Inflammatory macrophage treated with lipopolysaccharide for 1 hour (primary cell): ENCODE results near the gene TTC13.

ENCODE experiments used
- DNase-seq, 2 donors: peaks; one replicate each; pipeline ENCODE4 v3.0.0-alpha.2; 2020 to 2022

The TTC13 gene

GRCh38 chr1:230943048-230943593, 35.5 kb downstream of the TTC13 start:
- no peak for DNase-seq

DNA sequence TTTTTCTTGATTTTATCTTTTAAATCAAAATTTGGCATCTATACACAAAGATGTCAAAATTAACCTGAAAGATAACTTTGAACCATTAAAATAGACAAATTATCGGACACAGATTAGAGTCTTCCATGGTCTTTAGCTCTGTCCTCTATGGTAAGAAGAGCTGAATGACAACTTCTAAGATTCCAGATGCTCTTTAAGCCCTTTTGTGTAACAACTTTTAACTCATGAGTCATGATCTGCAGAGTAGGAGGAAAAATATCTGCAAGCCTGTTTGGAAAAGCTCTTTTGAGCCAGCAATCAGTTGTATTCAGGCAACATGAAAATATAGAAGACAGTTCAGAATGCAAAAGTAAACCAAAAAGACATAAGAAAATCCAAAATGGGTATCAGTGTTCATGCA, 37.8 kb downstream of the TTC13 start:
- DNase-seq = no peak

- no peak for DNase-seq
These were observed 38.7 kb downstream of the TTC13 start for GRCh38 chr1:230939806-230940489.

DNA sequence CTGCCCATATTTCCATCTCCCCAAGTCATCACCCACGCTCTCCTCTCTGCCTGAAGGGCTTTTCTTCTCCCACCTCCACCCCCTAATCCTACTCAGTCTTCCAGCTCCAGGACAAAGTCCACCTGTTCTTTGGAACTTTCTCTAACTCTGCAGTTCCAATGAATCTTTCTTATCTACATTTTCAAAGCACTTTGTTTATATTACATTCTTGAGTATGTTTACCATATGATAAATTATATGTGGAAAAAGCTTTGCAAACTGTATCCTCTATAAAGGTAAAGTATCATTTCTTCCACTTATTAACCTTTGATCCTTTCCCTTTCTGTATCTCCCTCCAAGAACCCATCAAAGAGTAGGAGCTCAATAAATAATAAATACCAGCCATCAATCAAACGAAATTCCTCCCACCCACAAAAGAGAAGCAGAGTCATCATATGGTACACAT, 39.7 kb downstream of the TTC13 start:
- no peak for DNase-seq

DNA sequence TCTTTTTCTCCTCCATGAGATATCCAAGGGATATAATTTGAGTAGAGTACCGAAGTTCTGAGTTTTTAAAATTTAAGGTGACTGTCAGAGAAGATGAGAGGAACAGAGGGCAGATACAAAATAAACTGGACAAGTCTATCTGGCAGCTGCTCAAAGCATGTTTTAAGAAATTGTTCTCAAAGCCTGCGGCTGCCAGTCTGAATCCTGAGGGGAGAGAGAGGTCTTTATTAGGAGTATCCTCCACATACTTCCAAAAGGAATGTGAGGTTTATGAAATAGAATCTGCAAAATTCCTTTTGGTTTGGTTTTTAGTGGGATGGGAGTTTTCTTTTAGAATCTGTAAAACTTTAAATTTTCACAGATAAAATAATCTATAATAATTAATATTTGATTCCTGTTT, 41.3 kb downstream of the TTC13 start:
- DNase-seq = no peak

- no peak for DNase-seq
These were observed 42.2 kb downstream of the TTC13 start for GRCh38 chr1:230936475-230936874.

DNA sequence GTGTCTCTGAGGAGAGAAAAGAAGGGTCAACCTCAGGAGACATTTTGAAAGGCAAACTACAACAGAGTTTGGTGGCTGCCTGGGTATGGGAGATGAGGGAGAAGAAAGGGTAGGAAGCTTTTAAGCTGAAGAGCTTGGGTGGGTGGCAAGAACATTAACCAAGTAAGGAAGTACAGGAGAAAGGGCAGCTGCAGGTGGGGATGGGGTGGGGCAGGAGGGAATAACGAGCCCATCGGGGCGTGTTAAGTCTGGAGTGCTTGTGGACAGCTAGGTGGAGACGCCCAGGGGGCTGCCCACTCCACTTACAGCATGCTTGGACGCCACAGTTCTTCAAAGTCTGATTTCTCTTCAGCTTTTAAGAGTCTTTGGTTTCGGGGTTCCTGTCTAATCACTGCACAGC, 42.8 kb downstream of the TTC13 start:
- no peak for DNase-seq

DNA sequence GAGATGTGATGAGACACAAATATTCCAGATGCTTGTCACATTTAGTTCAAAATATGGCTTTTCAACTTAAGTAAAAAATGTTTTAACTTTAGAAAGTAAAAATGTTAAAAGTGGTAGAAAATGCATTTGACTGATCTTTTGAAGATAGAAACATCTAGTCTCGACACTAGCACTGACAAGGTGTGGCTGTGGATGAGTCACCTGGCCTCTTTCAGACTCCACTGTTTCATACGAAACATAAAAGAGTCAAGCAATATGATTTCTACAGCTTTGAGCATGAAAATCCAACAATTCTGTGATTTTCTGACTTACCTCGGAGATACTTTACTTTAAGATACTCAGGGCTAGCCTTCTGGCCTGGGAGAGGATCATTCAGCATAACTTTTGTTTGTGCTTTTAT, 47.7 kb downstream of the TTC13 start:
- DNase-seq = no peak

GRCh38 chr1:230926182-230926581, 52.5 kb downstream of the TTC13 start:
- no peak for DNase-seq

- no peak for DNase-seq
These were observed 53.1 kb downstream of the TTC13 start for GRCh38 chr1:230925608-230926007.

DNA sequence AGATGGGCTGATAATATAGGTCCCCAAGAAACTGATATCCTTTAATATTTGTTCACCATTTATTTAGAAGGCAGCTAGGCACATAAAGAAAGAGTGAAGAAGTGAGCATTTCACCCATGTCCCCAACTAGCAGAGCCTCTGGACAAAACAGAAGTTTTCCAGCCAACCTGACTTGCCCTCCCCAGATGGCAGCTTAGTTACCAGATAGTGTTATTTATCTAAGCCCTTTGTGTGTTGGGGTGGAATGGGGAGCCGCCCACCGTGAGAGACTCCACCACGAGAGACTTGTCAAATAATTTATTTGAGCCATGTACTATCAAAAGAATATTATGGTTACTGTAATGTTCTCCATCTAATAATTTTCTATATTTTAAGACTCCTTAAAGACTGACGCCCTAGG, 55.5 kb downstream of the TTC13 start:
- no peak for DNase-seq

- DNase-seq = no peak
These were observed 56.0 kb downstream of the TTC13 start for GRCh38 chr1:230922620-230923019.

- DNase-seq = no peak
These were observed 59.5 kb downstream of the TTC13 start for GRCh38 chr1:230919207-230919606.

- peak; percentile 45 to 93 for DNase-seq
These were observed 61.2 kb downstream of the TTC13 start for GRCh38 chr1:230917284-230918135.

- no peak for DNase-seq
These were observed 61.9 kb downstream of the TTC13 start for GRCh38 chr1:230916587-230917283.

DNA sequence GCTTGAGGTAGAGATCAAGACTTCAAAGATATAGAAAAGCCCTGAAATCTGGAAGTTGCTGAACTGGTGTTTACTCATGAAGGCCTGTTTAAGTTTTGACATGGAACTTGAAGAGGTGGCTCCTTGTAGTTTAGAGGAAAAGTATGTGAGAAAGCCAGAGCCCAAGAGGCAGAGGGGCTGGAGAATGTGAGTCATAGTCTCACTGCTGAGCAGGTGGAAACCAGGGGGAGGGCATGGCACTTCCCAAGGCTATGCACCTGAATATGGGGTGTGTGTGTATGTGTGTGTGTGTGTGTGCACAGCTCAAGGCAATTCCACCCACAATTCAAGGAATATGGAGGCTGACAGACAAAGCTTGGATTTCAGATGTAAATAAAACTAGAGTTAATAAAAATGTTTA, 63.6 kb downstream of the TTC13 start:
- DNase-seq = no peak

- no peak for DNase-seq
These were observed 65.2 kb downstream of the TTC13 start for GRCh38 chr1:230913496-230913895.

DNA sequence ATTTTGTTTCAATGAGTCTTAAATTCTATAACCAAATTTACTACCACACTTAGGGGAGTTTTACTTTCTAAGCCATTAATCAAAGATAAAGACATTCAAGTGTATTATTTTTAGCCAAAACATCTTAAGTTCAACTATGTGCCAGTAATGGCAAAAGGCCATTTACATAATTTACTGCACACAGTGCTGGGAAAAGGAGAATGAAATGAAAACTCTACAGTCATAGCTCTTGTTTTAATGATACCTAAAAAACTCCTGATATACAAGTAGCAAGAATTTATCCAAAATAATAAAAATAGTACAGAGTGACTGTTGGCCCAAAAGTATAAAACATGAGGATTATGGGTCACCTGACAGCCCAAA, 67.9 kb downstream of the TTC13 start:
- DNase-seq = no peak

DNA sequence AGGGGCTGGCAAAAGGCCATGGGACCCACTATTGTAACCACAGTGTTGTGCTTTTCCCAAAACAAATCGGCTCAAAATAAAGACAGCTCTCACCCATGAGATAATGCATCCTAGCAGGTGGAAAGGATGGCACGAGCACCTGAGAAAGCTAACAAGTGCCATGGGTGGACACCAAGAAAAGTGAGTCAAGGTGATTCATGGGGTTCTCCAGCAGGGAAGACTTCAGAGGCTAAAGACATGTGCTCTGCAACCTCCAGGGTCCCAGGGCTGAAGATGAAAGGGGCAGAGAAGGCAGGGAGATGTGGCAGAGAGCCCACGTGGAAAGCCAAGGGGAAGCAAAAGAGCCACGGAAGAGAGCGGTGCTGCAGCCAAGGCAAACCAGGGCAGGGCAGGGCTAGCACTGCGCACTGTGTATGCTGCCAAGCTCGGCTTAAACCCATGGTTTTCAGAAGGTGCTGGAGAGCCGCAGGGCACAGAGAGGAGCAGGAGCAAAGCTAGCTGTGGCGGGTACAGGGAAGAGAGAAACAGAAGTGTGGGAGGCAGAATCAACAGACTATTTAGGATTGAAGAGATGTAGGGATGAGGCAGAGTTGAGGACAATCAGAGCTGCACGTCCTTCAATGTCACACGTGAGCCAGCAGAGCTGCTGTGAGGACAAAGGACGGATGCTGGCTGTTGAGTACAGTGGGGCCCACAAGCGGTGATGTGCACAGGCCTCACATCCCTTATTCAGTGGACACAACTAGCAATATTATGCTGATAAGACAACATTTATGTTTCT, 68.5 kb downstream of the TTC13 start:
- no peak for DNase-seq

- no peak for DNase-seq
These were observed 71.0 kb downstream of the TTC13 start for GRCh38 chr1:230907472-230908205.

DNA sequence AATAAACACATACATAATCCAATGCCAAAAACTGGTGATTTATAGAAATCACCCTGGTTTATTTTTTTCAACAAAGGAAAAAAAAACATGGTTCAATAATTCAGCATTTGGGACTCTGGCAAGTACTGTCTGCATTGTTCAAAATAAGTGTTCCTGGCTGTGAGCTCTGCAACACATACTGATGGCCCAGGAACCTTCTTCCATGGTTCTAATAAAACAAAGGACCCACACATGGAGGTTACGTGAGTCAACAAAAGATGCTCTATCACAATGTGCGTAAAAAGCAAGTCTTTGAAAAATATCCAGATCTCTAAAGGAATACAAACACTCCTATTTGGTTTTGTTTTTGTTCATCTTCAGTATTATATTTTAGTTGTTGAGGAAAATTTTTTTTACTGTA, 72.4 kb downstream of the TTC13 start:
- DNase-seq = no peak

GRCh38 chr1:230905733-230906132, 72.9 kb downstream of the TTC13 start:
- no peak for DNase-seq
